IPS-20b (cell line): ENCODE results near the gene RIC3.

Experiments used
- H3K27ac ChIP-seq: one replicate; pipeline ENCODE4 v1.5.1; 2013; ENCODE audit warnings: low read length
- H3K27me3 ChIP-seq: 2 replicates; pipeline ENCODE4 v1.6.1; 2013; ENCODE audit warnings: mild to moderate bottlenecking, low read length, inconsistent platforms; ENCODE audit not compliant: insufficient read depth
- H3K36me3 ChIP-seq: 2 replicates; pipeline ENCODE4 v1.6.1; 2013; ENCODE audit warnings: low read depth, mild to moderate bottlenecking, inconsistent platforms, low read length, moderate library complexity; ENCODE audit not compliant: insufficient read depth
- H3K4me1 ChIP-seq: 2 replicates; pipeline ENCODE4 v1.6.1; 2013; ENCODE audit warnings: mild to moderate bottlenecking, control low read depth, inconsistent platforms, low read length, moderate library complexity; ENCODE audit not compliant: insufficient read depth
- H3K4me3 ChIP-seq: 2 replicates; pipeline ENCODE4 v1.5.1; 2013; ENCODE audit warnings: mild to moderate bottlenecking, low read length, inconsistent platforms
- H3K9ac ChIP-seq: 2 replicates; pipeline ENCODE4 v1.6.1; 2013; ENCODE audit warnings: low read depth, mild to moderate bottlenecking, inconsistent platforms, low read length, moderate library complexity
- H3K9me3 ChIP-seq: 2 replicates; pipeline ENCODE4 v1.6.1; 2013; ENCODE audit warnings: mild to moderate bottlenecking, low read depth, low read length, inconsistent platforms; ENCODE audit not compliant: insufficient read depth

The RIC3 gene

DNA sequence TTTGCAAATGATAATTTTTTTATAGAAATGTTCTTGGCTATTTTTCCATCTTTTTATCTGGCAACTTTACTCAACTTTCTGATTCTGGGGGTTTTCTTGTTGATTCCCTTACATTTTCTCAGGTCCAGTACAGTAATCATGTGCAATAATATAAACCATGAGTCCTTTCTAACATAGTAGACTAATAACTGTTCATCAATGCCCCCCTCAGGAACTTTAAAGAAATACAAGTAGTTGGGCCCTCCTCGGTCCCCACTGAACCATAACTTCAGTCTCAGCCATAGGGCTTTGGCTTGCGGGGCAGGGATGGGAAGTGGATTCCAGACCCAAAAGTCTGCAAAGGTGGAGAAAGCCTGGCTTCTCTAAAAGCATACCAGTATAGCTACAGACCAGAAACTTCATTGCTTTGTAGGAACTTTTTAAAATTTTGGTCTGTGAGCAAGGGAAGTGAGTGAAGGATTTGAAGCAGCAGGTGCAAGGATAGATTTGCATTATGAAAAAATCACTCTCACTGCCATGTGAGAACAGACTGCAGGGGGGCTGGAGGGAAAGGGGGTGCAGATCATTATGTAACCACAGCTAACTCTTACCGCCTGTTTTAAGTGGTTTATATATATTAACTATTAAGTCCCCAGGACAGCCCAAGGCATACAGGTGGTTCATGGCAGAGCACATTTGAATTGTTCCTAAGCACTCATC, 98.3 kb downstream of the RIC3 start:
- Histone ChIP-seq H3K9ac (no peak overlapping the region), H3K27me3 (peaks cover 26% of the 10 kb centered on the region), H3K27ac (no peak overlapping the region), H3K4me3 (no peak overlapping the region), H3K36me3 (no peaks in the 10 kb centered on the region), H3K9me3 (no peaks in the 10 kb centered on the region), H3K4me1 (peaks cover 5% of the 10 kb centered on the region; the same call in 1 of the 2 replicates)

DNA sequence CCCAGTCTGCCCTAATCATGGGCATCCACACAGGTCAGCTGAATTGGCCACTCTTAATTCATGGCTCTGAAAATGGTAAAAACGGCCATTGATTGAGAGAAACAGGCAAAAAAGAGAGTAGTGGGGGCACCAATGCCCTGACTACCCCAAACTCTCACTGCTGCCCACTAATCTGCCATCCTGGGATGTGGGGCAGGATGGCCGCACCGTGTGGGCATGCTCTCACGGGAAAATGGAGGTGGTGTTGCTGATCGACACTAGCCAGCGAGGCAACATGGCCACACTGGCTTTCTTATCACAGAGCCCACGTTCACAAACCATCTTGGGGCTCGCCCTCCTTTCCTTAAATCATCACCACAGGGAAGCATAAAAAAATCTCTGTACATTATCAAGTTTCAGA, 99.1 kb downstream of the RIC3 start:
- no peak overlapping the region for H3K9ac ChIP-seq
- no peak overlapping the region for H3K4me3 ChIP-seq
- H3K36me3 ChIP-seq: no peaks in the 10 kb centered on the region
- H3K27me3 ChIP-seq: peaks cover 26% of the 10 kb centered on the region
- peaks cover 5% of the 10 kb centered on the region; the same call in 1 of the 2 replicates for H3K4me1 ChIP-seq
- H3K27ac ChIP-seq: no peak overlapping the region
- no peaks in the 10 kb centered on the region for H3K9me3 ChIP-seq

DNA sequence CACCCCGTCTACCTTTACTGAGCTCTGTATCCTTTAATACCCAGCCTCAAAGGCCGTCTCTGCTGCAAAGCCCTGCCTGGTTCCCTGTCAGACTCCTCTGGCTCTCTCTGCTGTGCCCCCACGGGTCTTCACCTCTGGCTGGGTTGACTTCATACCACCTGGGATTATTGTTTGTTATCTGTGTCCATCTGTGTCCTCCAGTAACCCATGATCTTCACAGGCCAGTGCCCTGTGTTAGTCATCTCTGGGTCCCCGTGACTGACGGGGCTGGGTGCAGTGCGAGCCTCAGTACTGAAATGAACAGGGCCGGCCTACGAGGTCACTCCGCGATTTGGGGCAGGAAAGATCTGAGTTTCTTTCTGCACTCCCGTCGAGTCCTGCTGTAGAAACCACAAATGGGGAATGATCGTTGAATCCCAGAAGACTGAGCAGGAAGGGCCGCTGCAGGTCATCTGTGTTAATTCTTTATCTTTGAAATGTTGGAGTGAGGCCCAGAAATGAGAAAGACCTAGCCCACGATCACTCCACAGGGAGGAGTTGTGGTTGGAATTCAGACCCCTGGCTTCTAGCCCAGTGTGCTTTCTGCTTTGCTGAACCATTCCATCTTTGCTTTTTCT, 100.1 kb downstream of the RIC3 start:
- peaks cover 24% of the 10 kb centered on the region for H3K27me3 ChIP-seq
- H3K27ac ChIP-seq: no peak overlapping the region
- no peaks in the 10 kb centered on the region for H3K9me3 ChIP-seq
- no peak overlapping the region for H3K9ac ChIP-seq
- no peaks in the 10 kb centered on the region for H3K36me3 ChIP-seq
- peaks cover 5% of the 10 kb centered on the region; the same call in 1 of the 2 replicates for H3K4me1 ChIP-seq
- no peak overlapping the region for H3K4me3 ChIP-seq

DNA sequence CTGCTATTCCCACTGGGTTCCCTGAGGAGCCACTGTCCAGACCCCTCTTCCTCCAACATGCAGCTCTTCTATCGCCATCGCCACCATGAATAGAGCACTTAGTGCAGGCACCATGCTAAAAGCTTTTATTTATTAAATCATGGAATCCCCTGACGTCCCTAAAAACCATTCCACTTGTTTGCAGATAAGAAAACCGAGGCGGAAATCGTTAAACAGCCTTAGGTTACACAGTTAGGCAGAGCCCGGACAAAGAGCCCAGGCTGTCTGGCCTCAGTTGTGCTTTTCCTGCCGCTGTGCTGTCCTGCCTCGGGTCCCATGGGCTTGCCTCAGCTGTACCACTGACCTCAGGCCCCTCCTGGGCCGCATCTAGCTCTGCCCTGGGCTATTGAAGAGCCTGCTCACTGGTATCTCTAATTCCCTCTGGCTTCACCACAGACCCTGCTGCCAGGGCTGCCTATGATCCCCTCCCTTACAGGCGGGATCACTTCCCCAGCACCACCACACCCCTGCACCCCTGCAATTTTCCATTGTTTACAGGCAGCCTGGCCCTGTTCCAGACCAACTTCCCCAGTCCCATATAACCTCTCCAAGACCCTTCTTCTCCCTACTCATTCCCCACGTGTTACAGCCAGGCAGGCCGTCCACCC, 100.8 kb downstream of the RIC3 start:
- Histone ChIP-seq H3K4me1 (peaks cover 5% of the 10 kb centered on the region; the same call in 1 of the 2 replicates), H3K36me3 (no peaks in the 10 kb centered on the region), H3K4me3 (no peak overlapping the region), H3K9ac (no peak overlapping the region), H3K9me3 (no peaks in the 10 kb centered on the region), H3K27ac (no peak overlapping the region), H3K27me3 (peaks cover 17% of the 10 kb centered on the region)

DNA sequence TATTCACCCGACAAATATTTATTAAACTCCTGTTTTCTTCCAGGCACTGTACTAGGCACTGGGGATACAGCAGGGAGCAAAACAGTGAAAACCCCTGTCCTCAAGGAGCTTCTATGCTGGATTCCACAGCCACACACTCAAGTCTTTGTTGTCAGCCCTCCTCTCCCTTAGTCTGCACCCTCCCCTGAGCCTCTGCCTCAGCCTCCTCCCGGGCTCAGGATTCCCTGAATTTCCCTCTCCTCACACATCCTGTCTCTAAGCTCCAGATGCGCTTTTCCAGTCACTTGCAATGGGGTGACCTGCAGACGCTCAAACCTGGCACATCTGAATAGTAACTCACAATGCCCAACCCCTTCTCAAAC, 101.3 kb downstream of the RIC3 start:
- no peaks in the 10 kb centered on the region for H3K9me3 ChIP-seq
- no peak overlapping the region for H3K4me3 ChIP-seq
- H3K27ac ChIP-seq: no peak overlapping the region
- H3K9ac ChIP-seq: no peak overlapping the region
- H3K4me1 ChIP-seq: peaks cover 3% of the 10 kb centered on the region; the same call in 1 of the 2 replicates
- peaks cover 12% of the 10 kb centered on the region for H3K27me3 ChIP-seq
- no peaks in the 10 kb centered on the region for H3K36me3 ChIP-seq

DNA sequence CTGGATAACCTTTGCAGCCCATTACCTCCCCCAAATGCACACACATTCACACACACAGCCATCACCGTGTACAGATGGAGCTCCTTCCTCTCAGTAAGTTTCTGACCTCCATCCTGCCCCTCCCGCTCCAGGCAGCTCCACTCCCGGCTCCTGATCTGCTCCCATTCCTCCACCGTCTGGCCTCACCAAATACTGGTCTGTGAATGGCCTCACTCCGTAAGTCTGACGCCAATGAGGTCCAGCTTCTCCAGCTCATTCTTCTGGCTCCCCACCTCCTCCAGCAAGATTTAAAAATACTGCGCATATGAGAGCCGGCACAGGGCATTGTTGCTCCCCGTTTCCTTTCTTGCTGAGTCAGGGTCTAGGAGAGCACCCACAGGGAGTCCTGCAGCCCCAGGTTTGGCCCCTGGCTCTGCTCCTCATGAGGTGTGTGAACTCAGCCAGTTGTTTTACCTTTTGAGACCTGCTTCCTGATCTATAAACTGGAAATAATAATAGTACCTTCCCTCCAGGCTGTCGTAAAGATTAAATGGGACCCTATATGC, 101.8 kb downstream of the RIC3 start:
- Histone ChIP-seq H3K27me3 (peaks cover 9% of the 10 kb centered on the region; the same call in 1 of the 2 replicates), H3K4me1 (no peaks in the 10 kb centered on the region; the same call in 1 of the 2 replicates), H3K4me3 (no peak overlapping the region), H3K9ac (no peak overlapping the region), H3K36me3 (no peaks in the 10 kb centered on the region), H3K27ac (no peak overlapping the region), H3K9me3 (no peaks in the 10 kb centered on the region)

DNA sequence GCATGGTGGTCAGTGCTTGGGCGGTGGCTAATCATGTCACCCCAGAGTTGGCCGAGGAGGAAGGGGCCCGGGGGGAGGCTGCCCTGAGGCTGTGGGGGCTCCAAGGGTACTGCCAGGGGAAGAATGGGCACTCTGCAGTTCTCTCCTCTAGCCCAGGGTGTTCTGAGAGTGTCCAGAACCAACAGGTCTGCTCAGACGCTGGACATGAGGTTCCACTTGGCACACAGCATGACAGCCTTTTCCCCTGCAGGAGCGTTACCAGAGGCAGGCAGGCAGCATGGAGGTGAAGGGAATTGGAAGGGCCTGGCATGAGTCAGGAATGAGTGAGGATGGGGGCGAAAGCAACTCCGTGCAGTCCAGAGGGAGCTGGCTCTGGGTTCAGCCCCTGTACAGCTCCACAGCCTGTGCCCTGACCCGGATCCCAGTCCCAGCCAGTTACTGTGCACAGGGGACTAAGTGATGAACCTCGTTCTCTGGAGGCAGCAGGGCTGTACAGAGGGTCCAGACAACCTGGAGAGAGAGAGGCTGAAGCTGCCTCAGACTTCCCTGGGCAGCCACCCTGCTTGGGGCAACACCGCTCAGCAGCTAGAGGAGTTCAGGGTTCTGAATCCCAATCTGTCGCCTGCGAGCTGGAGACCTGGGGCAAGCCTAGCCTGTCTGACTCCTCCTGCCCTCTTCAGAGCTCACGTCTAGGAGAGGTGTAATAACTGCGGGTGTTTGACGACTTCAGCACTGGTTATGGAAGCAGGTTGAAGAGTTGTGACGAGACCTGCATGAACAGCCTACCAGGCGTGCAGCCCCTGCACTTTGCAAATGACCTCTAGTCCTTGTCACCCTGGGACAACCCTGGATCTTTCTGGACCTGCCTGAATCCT, 102.6 kb downstream of the RIC3 start:
- Histone ChIP-seq H3K27me3 (peaks cover 2% of the 10 kb centered on the region; the same call in 1 of the 2 replicates), H3K9ac (no peak overlapping the region), H3K4me1 (no peaks in the 10 kb centered on the region), H3K9me3 (no peaks in the 10 kb centered on the region), H3K36me3 (no peaks in the 10 kb centered on the region), H3K4me3 (no peak overlapping the region), H3K27ac (no peak overlapping the region)

DNA sequence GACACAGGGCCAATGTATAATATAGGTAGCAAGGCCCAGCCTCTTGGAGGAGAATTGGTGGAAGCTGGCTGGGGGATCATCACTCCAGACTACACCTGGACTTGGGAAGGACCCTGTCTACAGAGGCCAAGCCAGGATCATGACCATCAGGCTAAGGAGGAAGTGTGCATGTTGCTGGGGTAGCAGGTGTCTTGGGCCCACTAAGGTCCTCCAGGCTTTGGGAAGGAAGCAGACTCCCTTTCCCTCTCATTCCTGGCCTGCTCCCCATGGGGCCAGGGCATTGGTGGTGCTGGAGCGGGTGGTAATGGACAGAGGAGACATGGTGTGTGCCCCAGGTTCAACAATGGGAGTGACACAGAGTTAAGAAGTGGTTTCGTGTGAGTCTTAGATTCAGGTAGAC, 103.8 kb downstream of the RIC3 start:
- H3K4me1 ChIP-seq: no peaks in the 10 kb centered on the region
- no peak overlapping the region for H3K9ac ChIP-seq
- H3K9me3 ChIP-seq: no peaks in the 10 kb centered on the region
- no peaks in the 10 kb centered on the region; the same call in 1 of the 2 replicates for H3K27me3 ChIP-seq
- no peaks in the 10 kb centered on the region for H3K36me3 ChIP-seq
- no peak overlapping the region for H3K27ac ChIP-seq
- no peak overlapping the region for H3K4me3 ChIP-seq

DNA sequence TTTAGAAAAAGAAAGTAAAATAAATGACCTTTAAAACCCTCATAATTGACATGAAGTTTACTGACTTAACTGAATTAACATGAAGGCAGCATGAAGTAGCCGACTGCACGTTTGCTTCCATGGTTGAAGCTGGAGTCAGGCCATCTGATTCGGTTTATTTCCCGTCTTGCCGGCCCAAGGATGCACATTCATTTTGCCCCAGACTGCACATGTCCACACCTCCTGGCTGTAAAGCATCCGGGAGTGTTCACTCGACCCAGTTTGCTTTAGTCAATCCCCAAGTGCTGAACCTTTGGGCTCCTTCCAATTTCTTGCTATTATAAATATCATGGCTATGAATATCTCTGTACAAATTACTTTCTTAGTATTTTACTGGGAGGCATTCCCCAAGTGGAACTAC, 105.5 kb downstream of the RIC3 start:
- no peaks in the 10 kb centered on the region for H3K4me1 ChIP-seq
- H3K9ac ChIP-seq: no peak overlapping the region
- H3K4me3 ChIP-seq: no peak overlapping the region
- H3K27ac ChIP-seq: no peak overlapping the region
- H3K9me3 ChIP-seq: no peaks in the 10 kb centered on the region
- no peaks in the 10 kb centered on the region for H3K36me3 ChIP-seq
- no peaks in the 10 kb centered on the region; the same call in 1 of the 2 replicates for H3K27me3 ChIP-seq

DNA sequence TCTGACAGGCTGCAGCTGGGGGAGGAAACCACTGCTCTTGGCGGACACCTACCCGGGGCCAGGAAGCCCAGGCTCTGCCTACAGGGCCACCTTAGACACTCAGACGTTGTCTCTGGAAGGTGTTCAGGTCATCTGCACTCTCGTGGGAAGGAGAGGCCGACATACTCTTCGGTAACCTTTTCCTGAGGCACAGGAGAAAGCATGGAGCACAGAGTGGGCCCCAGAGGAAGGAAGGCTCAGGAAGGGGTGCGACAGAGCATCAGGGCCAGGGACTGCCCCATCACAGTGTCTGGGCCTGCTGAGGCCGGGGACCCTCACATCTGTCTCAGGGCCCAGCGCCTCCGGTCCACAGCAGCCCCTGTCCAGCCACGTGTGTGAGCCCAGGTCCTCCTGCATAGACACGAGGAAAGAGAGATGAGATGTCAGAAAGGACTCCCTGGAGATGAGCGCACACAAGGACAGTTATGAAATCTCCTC, 106.0 kb downstream of the RIC3 start:
- H3K27me3 ChIP-seq: no peaks in the 10 kb centered on the region; the same call in 1 of the 2 replicates
- no peaks in the 10 kb centered on the region for H3K36me3 ChIP-seq
- no peak overlapping the region for H3K9ac ChIP-seq
- no peak overlapping the region for H3K27ac ChIP-seq
- no peaks in the 10 kb centered on the region for H3K9me3 ChIP-seq
- no peak overlapping the region for H3K4me3 ChIP-seq
- no peaks in the 10 kb centered on the region for H3K4me1 ChIP-seq
